Measurements from ENCODE around the gene OR6C68. TPM values are rescaled to one million over a fixed set of nuclear protein-coding genes. Genes with fewer than 3 reads are reported as not detected.

Gene OR6C68
- total RNA-seq, 2 donors from 2014 or later = not detected

GRCh38 chr12:55499810-55500252 lies 7.7 kb downstream of the OR6C68 start:
- Mint-ChIP-seq H3K4me3 (no peak overlapping the region), H3K9me3 (no peaks in the 10 kb centered on the region), H3K4me1 (ENCODE audit: low read depth) (no peaks in the 10 kb centered on the region), H3K27me3 (ENCODE audit: low read depth) (peaks cover 32% of the 10 kb centered on the region), H3K36me3 (ENCODE audit: insufficient read depth in 2 of 2) (no peaks in the 10 kb centered on the region), H3K27ac (no peak overlapping the region)
- DNase-seq = no peak
- no peak for ATAC-seq (replicated peaks in 1 of 2)

- peaks cover 15% of the 10 kb centered on the region for H3K27me3 Mint-ChIP-seq (ENCODE audit: low read depth)
- ATAC-seq (replicated peaks in 1 of 2) (no peak), DNase-seq (no peak)
- no peak overlapping the region for H3K27ac Mint-ChIP-seq
- H3K4me3 Mint-ChIP-seq = no peak overlapping the region
- H3K9me3 Mint-ChIP-seq = no peaks in the 10 kb centered on the region
- H3K36me3 Mint-ChIP-seq (ENCODE audit: insufficient read depth in 2 of 2) = no peaks in the 10 kb centered on the region
- H3K4me1 Mint-ChIP-seq (ENCODE audit: low read depth) = no peaks in the 10 kb centered on the region
Observed at GRCh38 chr12:55501601-55502000, 9.4 kb downstream of the OR6C68 start.

- Mint-ChIP-seq H3K27ac (no peak overlapping the region), H3K36me3 (ENCODE audit: insufficient read depth in 2 of 2) (no peaks in the 10 kb centered on the region), H3K27me3 (ENCODE audit: low read depth) (peaks cover 16% of the 10 kb centered on the region), H3K4me3 (no peak overlapping the region), H3K4me1 (ENCODE audit: low read depth) (no peaks in the 10 kb centered on the region), H3K9me3 (no peaks in the 10 kb centered on the region)
- DNase-seq (no peak), ATAC-seq (replicated peaks in 1 of 2) (no peak)
Observed at GRCh38 chr12:55515696-55516095, 23.5 kb downstream of the OR6C68 start.

- Mint-ChIP-seq H3K27ac (no peak overlapping the region), H3K27me3 (ENCODE audit: low read depth) (peaks cover 16% of the 10 kb centered on the region), H3K4me1 (ENCODE audit: low read depth) (no peaks in the 10 kb centered on the region), H3K9me3 (no peaks in the 10 kb centered on the region), H3K4me3 (no peak overlapping the region), H3K36me3 (ENCODE audit: insufficient read depth in 2 of 2) (no peaks in the 10 kb centered on the region)
- ATAC-seq (replicated peaks in 1 of 2) = no peak
- DNase-seq = no peak
Observed at GRCh38 chr12:55516391-55516790, 24.2 kb downstream of the OR6C68 start.

Other genes with a start within 250 kb of the OR6C68 start
- gene OR6C74, start 247.8 kb upstream of the OR6C68 start, total RNA-seq = not detected
- not detected for gene OR6C6, start 195.8 kb upstream of the OR6C68 start, total RNA-seq
- not detected for gene OR6C1, start 178.0 kb upstream of the OR6C68 start, total RNA-seq
- gene OR6C3, start 161.6 kb upstream of the OR6C68 start, total RNA-seq = not detected
- not detected for gene OR6C75, start 129.4 kb upstream of the OR6C68 start, total RNA-seq
- gene OR6C65, start 91.8 kb upstream of the OR6C68 start, total RNA-seq = not detected
- gene OR6C76, start 66.1 kb upstream of the OR6C68 start, total RNA-seq = not detected
- not detected for gene OR6C2, start 48.3 kb upstream of the OR6C68 start, total RNA-seq
- under 1 TPM in 1 of 2 donors, not detected in 1; 0.26 TPM for gene OR6C70, start 22.2 kb upstream of the OR6C68 start, total RNA-seq
- gene OR6C4, start 57.2 kb downstream of the OR6C68 start, total RNA-seq = not detected
- gene OR2AP1, start 80.1 kb downstream of the OR6C68 start, total RNA-seq = not detected
- gene OR10P1, start 144.5 kb downstream of the OR6C68 start, total RNA-seq = not detected
- 1 to 10 TPM; 6.6 to 8.9 TPM for gene ITGA7, start 215.5 kb downstream of the OR6C68 start, total RNA-seq
- 100 to 1,000 TPM; 116 to 121 TPM for gene BLOC1S1, start 223.7 kb downstream of the OR6C68 start, total RNA-seq
- gene RDH5, start 228.0 kb downstream of the OR6C68 start, total RNA-seq = 1 to 10 TPM; 7.3 to 9.3 TPM
- 100 to 1,000 TPM; 122 to 154 TPM for gene CD63, start 236.6 kb downstream of the OR6C68 start, total RNA-seq

All from activated T-cell treated with anti-CD3 and anti-CD28 coated beads, Interleukin-2, amount 50 U/mL, for 72 hours (primary cell).